ENCODE measurements around the gene MYL7.

The MYL7 gene

DNA sequence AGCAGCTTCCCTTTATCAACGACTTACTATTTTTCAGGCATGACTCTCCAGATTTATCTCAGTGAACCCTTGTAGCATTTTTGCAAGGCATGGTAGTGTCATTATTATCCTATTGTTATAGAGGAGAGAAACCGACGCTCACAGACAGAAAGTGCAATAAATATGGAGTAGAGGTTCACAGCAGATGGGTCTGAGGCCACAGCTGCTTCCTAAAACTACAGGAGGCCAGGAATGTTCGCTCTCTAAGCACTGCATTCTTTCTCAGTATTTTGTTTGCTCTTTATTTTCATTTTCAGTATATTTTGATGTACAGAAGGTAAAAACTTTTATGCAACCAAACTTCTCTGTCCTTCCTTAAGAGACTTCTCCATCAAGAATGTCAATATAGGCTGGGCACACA is 41.5 kb downstream of the MYL7 start:
- no peak for DNase-seq (ENCODE audit: low spot score)

- DNase-seq (ENCODE audit: low spot score) = no peak
Observed at GRCh38 chr7:44098092-44099068, 42.8 kb downstream of the MYL7 start.

GRCh38 chr7:44097064-44097932 is 43.8 kb downstream of the MYL7 start:
- peak; percentile 88 for DNase-seq (ENCODE audit: low spot score)

GRCh38 chr7:44096326-44096881 is 44.7 kb downstream of the MYL7 start:
- no peak for DNase-seq (ENCODE audit: low spot score)

DNA sequence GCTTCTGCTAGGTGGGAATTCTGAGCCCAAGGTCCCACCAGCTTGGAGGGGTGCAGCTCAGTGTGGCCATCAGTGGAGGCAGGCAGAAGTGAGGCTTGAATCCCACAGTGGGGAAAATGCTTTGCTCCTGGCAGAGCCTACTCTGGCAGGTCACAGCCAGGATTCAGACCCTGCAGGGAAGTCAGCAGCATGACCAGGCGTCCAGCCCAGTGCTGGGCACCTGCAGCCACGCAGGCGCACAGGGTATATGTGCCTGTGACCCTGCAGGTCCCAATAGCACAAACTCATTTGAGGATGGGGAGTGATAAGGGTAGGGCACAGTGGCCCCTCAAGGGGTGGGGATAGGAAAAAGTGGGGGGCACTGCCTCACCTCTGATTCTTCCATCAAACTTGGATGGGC is 45.4 kb downstream of the MYL7 start:
- no peak for DNase-seq (ENCODE audit: low spot score)

- no peak for DNase-seq (ENCODE audit: low spot score)
Observed at GRCh38 chr7:44094883-44095592, 46.1 kb downstream of the MYL7 start.

- no peak for DNase-seq (ENCODE audit: low spot score)
Observed at GRCh38 chr7:44094365-44094764, 46.8 kb downstream of the MYL7 start.

GRCh38 chr7:44093102-44093641 is 48.0 kb downstream of the MYL7 start:
- DNase-seq (ENCODE audit: low spot score) = no peak

All from germinal center (tissue), 1 donor.